NCI-H128 (cell line): Measurements from ENCODE around the gene SYNRG.

Experiments
- DNase-seq: peaks from one replicate; lab custom pipeline; 2025; ENCODE audit not compliant: unreplicated experiment; lab: John Stamatoyannopoulos, UW

Gene SYNRG

GRCh38 chr17:37479025-37479424 is 130.2 kb downstream of the SYNRG start:
- no peak for DNase-seq

- DNase-seq, result no peak
These were observed 131.0 kb downstream of the SYNRG start for GRCh38 chr17:37478187-37478586.

- DNase-seq, result no peak
These were observed 132.6 kb downstream of the SYNRG start for GRCh38 chr17:37476431-37477120.

- DNase-seq, result no peak
These were observed 133.3 kb downstream of the SYNRG start for GRCh38 chr17:37475731-37476420.

- DNase-seq, result no peak
These were observed 139.0 kb downstream of the SYNRG start for GRCh38 chr17:37470181-37470580.

- no peak for DNase-seq
These were observed 142.7 kb downstream of the SYNRG start for GRCh38 chr17:37466471-37466870.

- no peak for DNase-seq
These were observed 144.1 kb downstream of the SYNRG start for GRCh38 chr17:37465069-37465616.
